Tibial artery (tissue), 4 donors: ENCODE results near the gene ATP10B.

Source experiments
- DNase-seq, 2 donors: peaks; one replicate each; pipeline ENCODE4 v3.0.0-alpha.2; 2019
- H3K27ac ChIP-seq, 2 donors: fragments of 200-600 bp; sonication (generic) in 1 of 2; 1 replicate in 1 of 2; 2 replicates in 1 of 2; pipeline ENCODE4 v1.5.1; 2018 to 2019; ENCODE audit warnings: mild to moderate bottlenecking in 1 of 2
- H3K27me3 ChIP-seq, 2 donors: fragments of 200-600 bp; sonication (generic) in 1 of 2; one replicate each; pipeline versions ENCODE4 v1.5.1 to v1.6.0; 2016 to 2019
- H3K36me3 ChIP-seq, 3 donors: fragments of 200-600 bp; sonication (generic) in 2 of 3; one replicate each; pipeline ENCODE4 v1.5.1; 2016 to 2019; ENCODE audit warnings: mild to moderate bottlenecking in 2 of 3
- H3K4me1 ChIP-seq, 4 donors: fragments of 200-600 bp; sonication (generic) in 2 of 4; 1 replicate in 3 of 4; 2 replicates in 1 of 4; pipeline ENCODE4 v1.5.1; 2016 to 2019
- H3K4me3 ChIP-seq, 2 donors: fragments of 200-600 bp; sonication (generic) in 1 of 2; 1 replicate in 1 of 2; 2 replicates in 1 of 2; pipeline ENCODE4 v1.5.1; 2018 to 2019; ENCODE audit warnings: mild to moderate bottlenecking in 2 of 2
- H3K9me3 ChIP-seq, 3 donors: fragments of 200-600 bp; sonication (generic) in 1 of 3; one replicate each; pipeline ENCODE4 v1.5.1; 2016 to 2019
- intact Hi-C: fragments of 100-400 bp; cut with DNase I; formaldehyde crosslinking; loops from one replicate; pipeline ENCODE4 v1.15.0; 2023; ENCODE audit warnings: low total_unique reads
- TF ChIP-seq, protein P1 (sequence below), 2 experiments: fragments of 200-600 bp in 1 of 2; fragments of 450-650 bp in 1 of 2; IDR thresholded peaks; one replicate each; pipeline ENCODE4 v1.5.1; 2017 to 2019; ENCODE audit warnings: antibody characterized with exemption in 2 of 2, mild to moderate bottlenecking in 1 of 2, moderate library complexity in 1 of 2

The ATP10B gene

DNA sequence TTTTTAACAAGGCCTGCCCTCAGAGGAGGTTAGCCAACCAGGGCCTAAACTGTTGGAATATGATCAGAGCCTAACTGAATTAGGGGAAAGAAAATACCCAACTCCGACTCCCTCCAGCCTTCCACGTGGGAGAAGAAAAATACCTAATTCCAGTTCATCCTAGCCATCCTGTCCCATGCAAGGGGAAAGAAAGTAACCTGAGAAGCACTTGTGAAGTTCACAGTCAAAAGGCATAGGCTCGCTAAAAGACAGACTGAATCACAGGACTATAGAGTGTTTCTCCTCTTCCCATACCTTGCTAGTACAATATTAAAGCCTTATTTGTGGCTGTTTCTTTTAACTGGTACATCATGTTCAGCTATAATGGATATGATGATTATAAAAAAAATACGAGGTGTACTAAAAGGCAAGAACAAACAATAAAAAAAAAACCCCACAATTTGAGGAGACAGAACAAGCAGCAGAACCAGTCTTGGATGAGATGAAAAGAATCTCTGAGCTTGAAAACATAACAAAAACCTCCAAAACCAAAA is 18.0 kb upstream of the ATP10B start:
- Histone ChIP-seq H3K4me3 (no peak overlapping the region), H3K9me3 (no peaks in the 10 kb centered on the region), H3K36me3 (no peaks in the 10 kb centered on the region), H3K27ac (no peak overlapping the region), H3K27me3 (no peaks in the 10 kb centered on the region), H3K4me1 (no peaks in the 10 kb centered on the region)
- intact Hi-C loops = no loop called here
- TF ChIP-seq, protein P1, sequence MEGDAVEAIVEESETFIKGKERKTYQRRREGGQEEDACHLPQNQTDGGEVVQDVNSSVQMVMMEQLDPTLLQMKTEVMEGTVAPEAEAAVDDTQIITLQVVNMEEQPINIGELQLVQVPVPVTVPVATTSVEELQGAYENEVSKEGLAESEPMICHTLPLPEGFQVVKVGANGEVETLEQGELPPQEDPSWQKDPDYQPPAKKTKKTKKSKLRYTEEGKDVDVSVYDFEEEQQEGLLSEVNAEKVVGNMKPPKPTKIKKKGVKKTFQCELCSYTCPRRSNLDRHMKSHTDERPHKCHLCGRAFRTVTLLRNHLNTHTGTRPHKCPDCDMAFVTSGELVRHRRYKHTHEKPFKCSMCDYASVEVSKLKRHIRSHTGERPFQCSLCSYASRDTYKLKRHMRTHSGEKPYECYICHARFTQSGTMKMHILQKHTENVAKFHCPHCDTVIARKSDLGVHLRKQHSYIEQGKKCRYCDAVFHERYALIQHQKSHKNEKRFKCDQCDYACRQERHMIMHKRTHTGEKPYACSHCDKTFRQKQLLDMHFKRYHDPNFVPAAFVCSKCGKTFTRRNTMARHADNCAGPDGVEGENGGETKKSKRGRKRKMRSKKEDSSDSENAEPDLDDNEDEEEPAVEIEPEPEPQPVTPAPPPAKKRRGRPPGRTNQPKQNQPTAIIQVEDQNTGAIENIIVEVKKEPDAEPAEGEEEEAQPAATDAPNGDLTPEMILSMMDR (IDR thresholded peaks at IDR 0.05) = no peak
- DNase-seq = no peak

DNA sequence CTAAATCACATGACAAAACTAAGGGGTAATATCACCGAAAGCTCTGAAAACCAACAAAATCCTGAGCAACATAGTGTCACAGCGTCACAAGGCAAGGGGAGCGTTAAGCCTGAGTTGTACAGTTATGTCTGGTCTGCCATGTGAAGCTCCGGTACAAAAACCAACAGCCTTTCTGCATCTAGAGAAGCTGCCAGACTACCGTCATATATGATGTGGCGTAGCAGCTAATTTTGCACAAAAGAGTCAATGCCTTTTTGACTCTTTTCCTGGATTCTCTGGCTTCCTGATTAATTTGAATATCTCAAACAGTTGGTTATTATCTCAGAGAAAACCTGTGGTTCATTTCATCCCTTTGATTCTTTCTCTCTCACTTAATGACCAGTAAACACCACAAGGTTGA is 16.0 kb upstream of the ATP10B start:
- no peak overlapping the region for H3K4me3 ChIP-seq
- DNase-seq = no peak
- no peaks in the 10 kb centered on the region for H3K36me3 ChIP-seq
- TF ChIP-seq, protein P1 (IDR thresholded peaks at IDR 0.05) = no peak
- no peaks in the 10 kb centered on the region for H3K4me1 ChIP-seq
- H3K27ac ChIP-seq = no peak overlapping the region
- H3K9me3 ChIP-seq = no peaks in the 10 kb centered on the region
- no peaks in the 10 kb centered on the region for H3K27me3 ChIP-seq
- intact Hi-C loops = no loop called here

DNA sequence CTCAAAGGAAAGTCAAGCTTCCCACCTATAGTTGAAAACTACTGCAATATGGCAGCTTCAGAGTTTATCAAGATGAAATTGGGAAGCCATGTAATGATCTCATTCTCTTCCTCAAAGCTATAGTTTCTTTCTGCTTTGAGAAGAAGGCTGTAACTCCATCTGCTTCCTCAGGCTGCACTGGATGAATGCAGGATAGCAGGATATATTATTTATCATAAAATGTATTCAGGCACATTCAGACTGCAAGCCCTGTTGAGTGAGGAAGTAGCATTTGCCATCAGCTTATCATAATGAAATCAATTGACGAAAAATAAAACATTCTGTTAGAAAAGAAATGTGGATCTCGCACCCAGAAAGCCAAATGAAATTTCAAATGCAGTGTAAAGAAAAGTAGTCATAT is 560 bp downstream of the ATP10B start:
- H3K27ac ChIP-seq = no peak overlapping the region

DNA sequence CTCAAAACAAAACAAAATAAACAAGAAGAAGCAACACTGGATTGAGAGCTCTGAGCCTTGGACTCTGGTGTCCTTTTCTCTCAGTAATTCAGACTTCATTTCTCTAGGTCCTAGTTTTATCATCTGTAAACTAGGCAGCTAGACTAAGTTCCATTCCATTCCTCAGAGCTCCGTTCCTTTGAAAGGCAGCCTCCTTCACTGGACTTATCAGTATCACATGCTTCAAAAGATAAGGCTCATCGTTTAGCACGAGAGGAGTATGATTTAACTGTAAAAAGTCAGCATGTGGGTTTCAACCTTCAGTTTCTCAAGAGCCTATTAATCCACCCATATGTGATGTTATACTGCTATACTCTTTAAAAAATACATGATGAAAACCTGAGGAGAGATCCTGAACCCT is 1.6 kb downstream of the ATP10B start:
- TF ChIP-seq, protein P1 (IDR thresholded peaks at IDR 0.05) = no peak
- intact Hi-C loops = no loop called here
- Histone ChIP-seq H3K4me3 (no peak overlapping the region), H3K4me1 (no peaks in the 10 kb centered on the region), H3K9me3 (no peaks in the 10 kb centered on the region), H3K27ac (no peak overlapping the region), H3K36me3 (no peaks in the 10 kb centered on the region), H3K27me3 (no peaks in the 10 kb centered on the region)
- DNase-seq = no peak

More for the DNA sequence above, 560 bp downstream of the ATP10B start:
- no peaks in the 10 kb centered on the region for H3K27me3 ChIP-seq
- H3K36me3 ChIP-seq = no peaks in the 10 kb centered on the region
- no peak for DNase-seq
- H3K4me3 ChIP-seq = no peak overlapping the region
- TF ChIP-seq, protein P1 (IDR thresholded peaks at IDR 0.05) = no peak
- H3K4me1 ChIP-seq = no peaks in the 10 kb centered on the region
- intact Hi-C loops = no loop called here
- no peaks in the 10 kb centered on the region for H3K9me3 ChIP-seq

DNA sequence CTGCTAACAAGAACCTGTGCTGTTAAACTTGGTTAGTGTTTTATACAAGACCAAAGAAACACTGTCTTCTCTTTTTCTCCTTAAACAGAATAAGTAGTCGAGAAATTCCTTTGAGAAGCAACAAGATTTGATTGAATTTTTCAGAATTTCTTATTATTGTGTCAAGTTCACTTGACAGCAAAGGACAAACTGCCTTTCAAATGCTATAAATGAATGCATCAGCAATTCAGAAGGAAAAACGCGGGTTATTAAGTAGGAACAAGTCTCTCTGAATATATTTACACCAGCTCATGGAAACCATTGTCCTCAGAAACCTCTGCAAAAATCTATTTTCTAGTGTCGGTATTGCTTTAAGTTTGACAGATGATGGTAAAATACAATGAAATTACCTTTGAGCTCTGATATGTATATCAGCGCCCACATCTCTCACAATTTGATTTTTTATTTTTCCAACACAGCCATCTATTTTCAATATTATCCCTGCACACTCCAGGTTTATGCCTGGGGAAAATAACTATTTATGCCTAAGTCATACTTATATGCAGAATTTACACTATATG is 4.4 kb downstream of the ATP10B start:
- no peak overlapping the region for H3K27ac ChIP-seq
- no peaks in the 10 kb centered on the region for H3K36me3 ChIP-seq
- no peak for DNase-seq
- H3K9me3 ChIP-seq = no peaks in the 10 kb centered on the region
- intact Hi-C loops = no loop called here
- H3K27me3 ChIP-seq = no peaks in the 10 kb centered on the region
- H3K4me1 ChIP-seq = no peaks in the 10 kb centered on the region
- H3K4me3 ChIP-seq = no peak overlapping the region
- TF ChIP-seq, protein P1 (IDR thresholded peaks at IDR 0.05) = no peak

DNA sequence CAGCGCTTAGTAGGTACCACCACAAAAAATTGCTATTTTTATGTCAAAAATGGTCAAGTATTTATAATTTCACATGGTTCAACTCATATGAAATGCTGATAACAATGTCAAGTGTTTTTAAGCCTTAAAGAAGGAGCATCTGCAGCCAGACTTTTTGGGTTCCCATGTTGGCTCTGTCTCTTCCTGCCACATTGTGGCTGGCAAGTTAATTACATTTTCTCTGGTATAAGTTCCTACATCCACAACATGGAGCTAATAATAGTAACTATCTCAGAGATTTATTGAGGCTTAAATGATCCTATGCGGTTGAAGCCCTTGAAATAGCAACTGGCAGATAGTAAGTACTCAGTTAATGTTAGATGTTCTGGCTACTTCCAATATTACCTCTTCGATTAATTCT is 5.4 kb downstream of the ATP10B start:
- intact Hi-C loops = no loop called here
- DNase-seq = no peak
- H3K4me1 ChIP-seq = no peaks in the 10 kb centered on the region
- H3K9me3 ChIP-seq = no peaks in the 10 kb centered on the region
- no peaks in the 10 kb centered on the region for H3K36me3 ChIP-seq
- no peak overlapping the region for H3K27ac ChIP-seq
- TF ChIP-seq, protein P1 (IDR thresholded peaks at IDR 0.05) = no peak
- no peak overlapping the region for H3K4me3 ChIP-seq
- no peaks in the 10 kb centered on the region for H3K27me3 ChIP-seq
